ENCODE results near the gene RAB10. TPM values are rescaled to one million over a fixed set of nuclear protein-coding genes. Genes with fewer than 3 reads are reported as not detected.

The RAB10 gene
- total RNA-seq, 1 experiment from 2014 or later = 130 TPM

GRCh38 chr2:26136451-26136850, 102.6 kb downstream of the RAB10 start:
- no peak for TF ChIP-seq CTCF (conservative IDR thresholded peaks at IDR 0.05)
- no peaks in the 10 kb centered on the region for H3K79me1 ChIP-seq (ENCODE audit: insufficient read depth, low read depth, low read length, poor library complexity, severe bottlenecking)
- WGBS (ENCODE audit: extremely low coverage, insufficient read length, low lambda C conversion rate) = no CpG with 5 or more reads among the region's 3 CpGs
- H3K79me2 ChIP-seq (ENCODE audit: insufficient read depth, low read length) = no peaks in the 10 kb centered on the region
- H3K56ac ChIP-seq (ENCODE audit: insufficient read length, low read depth, low read length) = no peak overlapping the region
- no peak overlapping the region for H3K4ac ChIP-seq (ENCODE audit: low read depth, low read length)
- H3K9me3 ChIP-seq (ENCODE audit: control insufficient read depth, low read depth, low read length) = no peaks in the 10 kb centered on the region
- no peaks in the 10 kb centered on the region for H4K20me1 ChIP-seq (ENCODE audit: control insufficient read depth, insufficient read depth, insufficient read length)
- H4K8ac ChIP-seq (replicated peaks; ENCODE audit: insufficient read length, low read depth, low read length) = no peak overlapping the region
- H4K5ac ChIP-seq (ENCODE audit: insufficient read length, low read depth, low read length) = no peak overlapping the region
- no peak overlapping the region for H3K9ac ChIP-seq (ENCODE audit: extremely low read depth, insufficient read length, low read length)
- no peak overlapping the region for H3T11ph ChIP-seq (ENCODE audit: low read length)
- Mint-ChIP-seq H3K27me3 (ENCODE audit: low read depth) (peaks cover 1% of the 10 kb centered on the region; the same call in 1 of the 2 replicates), H3K4me1 (peaks cover 12 to 19% of the 10 kb centered on the region in 2 experiments), H3K9me3 (no peaks in the 10 kb centered on the region), H3K27ac (no peak overlapping the region; a peak in 1 of 7 replicates), H3K36me3 (ENCODE audit: insufficient read depth in 1 of 3, low read depth in 3 of 3) (peaks cover 7 to 25% (median 22%) of the 10 kb centered on the region in 3 experiments; a peak in 6 of 7 replicates), H3K4me3 (no peak overlapping the region)
- no peak overlapping the region for H4K91ac ChIP-seq (ENCODE audit: insufficient read length, low read depth, low read length)
- no peak overlapping the region for H3K27ac ChIP-seq (ENCODE audit: insufficient read length, low read depth, low read length)
- no peak overlapping the region for H2BK120ac ChIP-seq (ENCODE audit: low read depth, low read length, poor library complexity, severe bottlenecking)
- H3K18ac ChIP-seq (ENCODE audit: insufficient read length, low read depth, low read length) = no peak overlapping the region
- no peak overlapping the region for H2BK12ac ChIP-seq (ENCODE audit: insufficient read length, low read depth, low read length)
- H3K23ac ChIP-seq (ENCODE audit: insufficient read length, low read depth, low read length) = no peak overlapping the region
- H3K4me1 ChIP-seq (ENCODE audit: insufficient read depth, low read length) = no peaks in the 10 kb centered on the region; the same call in 1 of the 2 replicates
- H3K4me2 ChIP-seq (ENCODE audit: insufficient read depth, insufficient read length, low read length) = no peak overlapping the region
- no peak overlapping the region for H2BK15ac ChIP-seq (ENCODE audit: low read depth, low read length)
- no peaks in the 10 kb centered on the region for H3K23me2 ChIP-seq (ENCODE audit: insufficient read length, low read depth, low read length, poor library complexity, severe bottlenecking)
- H2AK5ac ChIP-seq (ENCODE audit: insufficient read length, low read length) = no peak overlapping the region
- H2BK20ac ChIP-seq (ENCODE audit: low read depth, low read length, poor library complexity, severe bottlenecking) = no peak overlapping the region
- no peaks in the 10 kb centered on the region for H3K27me3 ChIP-seq (ENCODE audit: insufficient read depth, low read length)
- H3K14ac ChIP-seq (ENCODE audit: insufficient read depth, low read length) = no peak overlapping the region
- no peak for DNase-seq
- H2BK5ac ChIP-seq (ENCODE audit: insufficient read length, low read length) = no peak overlapping the region
- H2AFZ ChIP-seq (ENCODE audit: low read length) = no peak overlapping the region

All from H9 (cell line).